ENCODE results near the gene PRIMPOL. TPM values are rescaled to one million over a fixed set of nuclear protein-coding genes. Genes with fewer than 3 reads are reported as not detected.

The PRIMPOL gene
- total RNA-seq, 1 donor from 2014 or later = 11.3 TPM

DNA sequence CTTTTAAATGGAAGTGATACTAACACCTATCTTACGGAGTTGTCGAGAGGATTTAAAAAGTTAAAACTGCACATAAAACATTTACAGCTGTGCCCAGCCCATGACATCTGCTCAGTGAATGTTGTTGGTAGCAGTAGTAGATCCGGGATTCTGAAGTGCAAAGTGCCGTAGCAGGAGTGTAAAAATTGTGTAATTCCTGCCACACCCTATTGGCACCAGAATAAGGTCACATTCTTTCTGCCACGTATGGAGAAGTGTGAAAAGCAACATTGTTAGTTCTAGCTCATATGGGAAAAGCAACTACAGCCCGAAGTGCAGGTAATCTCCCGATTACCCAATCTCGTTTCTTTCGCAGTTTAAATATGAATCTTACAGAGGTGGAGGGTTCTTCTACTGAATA lies 31.2 kb downstream of the PRIMPOL start:
- Mint-ChIP-seq H3K27ac (ENCODE audit: unreplicated experiment) (no peak overlapping the region), H3K4me3 (ENCODE audit: unreplicated experiment) (no peak overlapping the region), H3K4me1 (ENCODE audit: low read depth) (peaks cover 2% of the 10 kb centered on the region), H3K9me3 (ENCODE audit: low read depth) (no peaks in the 10 kb centered on the region), H3K27me3 (ENCODE audit: low read depth) (no peaks in the 10 kb centered on the region), H3K36me3 (ENCODE audit: low read depth) (peaks cover 6% of the 10 kb centered on the region)
- DNase-seq (ENCODE audit: low spot score) = no peak
- TF ChIP-seq, protein P1, sequence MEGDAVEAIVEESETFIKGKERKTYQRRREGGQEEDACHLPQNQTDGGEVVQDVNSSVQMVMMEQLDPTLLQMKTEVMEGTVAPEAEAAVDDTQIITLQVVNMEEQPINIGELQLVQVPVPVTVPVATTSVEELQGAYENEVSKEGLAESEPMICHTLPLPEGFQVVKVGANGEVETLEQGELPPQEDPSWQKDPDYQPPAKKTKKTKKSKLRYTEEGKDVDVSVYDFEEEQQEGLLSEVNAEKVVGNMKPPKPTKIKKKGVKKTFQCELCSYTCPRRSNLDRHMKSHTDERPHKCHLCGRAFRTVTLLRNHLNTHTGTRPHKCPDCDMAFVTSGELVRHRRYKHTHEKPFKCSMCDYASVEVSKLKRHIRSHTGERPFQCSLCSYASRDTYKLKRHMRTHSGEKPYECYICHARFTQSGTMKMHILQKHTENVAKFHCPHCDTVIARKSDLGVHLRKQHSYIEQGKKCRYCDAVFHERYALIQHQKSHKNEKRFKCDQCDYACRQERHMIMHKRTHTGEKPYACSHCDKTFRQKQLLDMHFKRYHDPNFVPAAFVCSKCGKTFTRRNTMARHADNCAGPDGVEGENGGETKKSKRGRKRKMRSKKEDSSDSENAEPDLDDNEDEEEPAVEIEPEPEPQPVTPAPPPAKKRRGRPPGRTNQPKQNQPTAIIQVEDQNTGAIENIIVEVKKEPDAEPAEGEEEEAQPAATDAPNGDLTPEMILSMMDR (IDR thresholded peaks at IDR 0.05) = no peak

DNA sequence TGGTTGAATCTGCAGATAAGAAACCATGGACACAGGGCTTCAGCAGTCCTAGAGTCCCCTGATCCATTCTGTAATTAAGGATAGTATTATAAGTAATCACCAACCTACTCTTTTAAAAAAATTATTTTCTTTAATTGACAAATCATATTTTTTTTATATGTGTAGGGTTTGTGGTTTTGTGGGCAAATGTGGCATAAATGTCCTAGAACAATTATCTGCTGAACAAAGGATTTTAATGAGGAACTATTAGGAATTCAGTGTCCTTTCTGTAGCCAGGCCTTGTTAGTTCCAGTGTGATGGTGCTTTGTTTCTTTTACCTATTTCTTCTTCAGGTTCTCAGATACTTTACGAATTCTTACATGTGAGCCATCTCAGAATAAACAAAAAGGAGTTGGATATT lies 32.4 kb downstream of the PRIMPOL start:
- H3K27me3 Mint-ChIP-seq (ENCODE audit: low read depth) = no peaks in the 10 kb centered on the region
- peaks cover 6% of the 10 kb centered on the region for H3K36me3 Mint-ChIP-seq (ENCODE audit: low read depth)
- DNase-seq (ENCODE audit: low spot score) = no peak
- H3K4me1 Mint-ChIP-seq (ENCODE audit: low read depth) = peaks cover 2% of the 10 kb centered on the region
- no peak overlapping the region for H3K4me3 Mint-ChIP-seq (ENCODE audit: unreplicated experiment)
- no peaks in the 10 kb centered on the region for H3K9me3 Mint-ChIP-seq (ENCODE audit: low read depth)
- H3K27ac Mint-ChIP-seq (ENCODE audit: unreplicated experiment) = no peak overlapping the region
- TF ChIP-seq, protein P1 (IDR thresholded peaks at IDR 0.05) = no peak

DNA sequence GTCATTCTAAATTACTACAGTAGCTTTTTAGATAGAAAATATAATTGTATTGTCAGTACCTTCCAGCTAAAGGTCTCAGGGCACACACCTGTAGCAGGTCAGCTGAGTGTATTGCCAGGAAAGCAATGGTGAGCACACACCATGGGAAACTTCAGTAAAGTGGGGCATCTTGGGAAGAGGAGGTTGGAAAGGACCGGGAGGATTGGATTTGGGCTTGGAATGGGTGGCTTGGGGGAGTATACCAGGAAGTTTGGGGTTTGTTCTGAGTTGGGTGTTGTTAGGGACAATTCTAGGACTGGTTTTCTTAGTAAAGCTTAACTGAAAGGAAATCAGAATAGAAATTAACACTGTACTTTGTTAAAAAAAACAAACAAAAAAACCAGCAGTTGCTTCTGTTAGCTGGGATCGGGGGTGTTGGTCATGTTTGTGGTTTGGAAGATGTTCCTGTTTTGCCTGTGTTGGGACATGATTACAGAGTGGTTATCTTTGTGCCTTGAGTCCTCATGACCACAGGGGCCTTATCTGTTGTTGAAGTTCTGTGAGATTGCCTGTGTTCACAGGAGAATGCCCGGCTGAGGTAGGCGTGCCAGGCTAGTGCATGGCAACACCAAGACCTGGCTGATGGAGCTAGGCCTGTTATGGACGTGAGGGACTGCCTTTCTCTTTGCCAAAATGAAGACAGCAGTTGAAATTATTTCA lies 35.1 kb downstream of the PRIMPOL start:
- TF ChIP-seq, protein P1 (IDR thresholded peaks at IDR 0.05) = no peak
- no peak overlapping the region for H3K4me3 Mint-ChIP-seq (ENCODE audit: unreplicated experiment)
- no peak for DNase-seq (ENCODE audit: low spot score)
- no peak overlapping the region for H3K27ac Mint-ChIP-seq (ENCODE audit: unreplicated experiment)
- H3K4me1 Mint-ChIP-seq (ENCODE audit: low read depth) = peaks cover 17% of the 10 kb centered on the region
- H3K27me3 Mint-ChIP-seq (ENCODE audit: low read depth) = no peaks in the 10 kb centered on the region
- peaks cover 4% of the 10 kb centered on the region for H3K36me3 Mint-ChIP-seq (ENCODE audit: low read depth)
- no peaks in the 10 kb centered on the region for H3K9me3 Mint-ChIP-seq (ENCODE audit: low read depth)

DNA sequence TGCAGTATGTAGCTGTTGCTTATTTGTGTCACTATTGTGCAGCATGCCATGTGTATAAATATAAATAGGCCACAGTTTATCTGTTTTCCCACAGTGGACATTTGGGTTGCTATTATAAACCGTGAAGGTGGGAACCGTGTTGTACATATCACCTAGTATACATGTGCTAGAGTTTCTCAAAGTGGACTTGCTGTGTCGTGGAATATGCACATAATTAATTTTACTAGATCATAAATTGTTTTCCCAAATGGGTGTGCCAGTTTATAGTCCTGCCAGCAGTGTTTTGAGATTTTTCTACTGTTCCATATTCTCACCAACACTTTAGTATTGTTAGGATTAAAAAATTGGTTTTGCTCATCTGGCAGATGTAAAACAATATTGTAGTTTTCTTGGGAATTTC lies 38.5 kb downstream of the PRIMPOL start:
- H3K27ac Mint-ChIP-seq (ENCODE audit: unreplicated experiment) = peak overlapping the region; percentile 90
- TF ChIP-seq, protein P1 (IDR thresholded peaks at IDR 0.05) = no peak
- H3K27me3 Mint-ChIP-seq (ENCODE audit: low read depth) = no peaks in the 10 kb centered on the region

DNA sequence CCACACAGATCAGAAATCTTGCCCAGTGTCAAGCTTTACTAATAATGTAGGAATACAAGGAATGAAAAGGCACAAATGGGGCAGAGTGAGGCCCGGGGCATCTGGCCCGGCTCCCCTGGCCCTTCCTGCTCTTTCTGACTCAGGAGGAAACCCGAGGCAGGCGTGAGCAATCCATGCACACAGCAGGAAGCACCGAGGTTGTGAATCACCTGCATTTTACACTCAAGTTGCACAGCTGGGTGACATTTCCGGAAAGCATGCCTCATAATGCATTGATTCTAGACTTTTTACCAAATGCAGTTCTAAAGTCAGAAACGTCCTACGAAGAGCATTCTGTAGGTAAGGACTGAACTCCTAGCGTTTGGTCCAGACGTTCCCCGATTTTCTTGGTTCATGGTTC lies 38.9 kb downstream of the PRIMPOL start:
- no peak for DNase-seq (ENCODE audit: low spot score)
- Mint-ChIP-seq H3K36me3 (ENCODE audit: low read depth) (peaks cover 5% of the 10 kb centered on the region), H3K9me3 (ENCODE audit: low read depth) (peaks cover 3% of the 10 kb centered on the region), H3K4me3 (ENCODE audit: unreplicated experiment) (peak overlapping the region; percentile 9), H3K27ac (ENCODE audit: unreplicated experiment) (peak overlapping the region; percentile 90), H3K4me1 (ENCODE audit: low read depth) (peaks cover 15% of the 10 kb centered on the region), H3K27me3 (ENCODE audit: low read depth) (no peaks in the 10 kb centered on the region)
- TF ChIP-seq, protein P1 (IDR thresholded peaks at IDR 0.05) = no peak

More for the DNA sequence above, 38.5 kb downstream of the PRIMPOL start:
- DNase-seq (ENCODE audit: low spot score) = no peak
- Mint-ChIP-seq H3K4me3 (ENCODE audit: unreplicated experiment) (no peak overlapping the region), H3K9me3 (ENCODE audit: low read depth) (peaks cover 3% of the 10 kb centered on the region), H3K36me3 (ENCODE audit: low read depth) (peaks cover 5% of the 10 kb centered on the region), H3K4me1 (ENCODE audit: low read depth) (peaks cover 15% of the 10 kb centered on the region)
